Spleen (tissue), 11 donors: ENCODE measurements around the gene SCN1B. TPM values are rescaled to one million over a fixed set of nuclear protein-coding genes. Genes with fewer than 3 reads are reported as not detected.

ENCODE experiments used
- DNase-seq: peaks from one replicate; pipeline ENCODE4 v3.0.0-alpha.2; 2020
- H3K27ac ChIP-seq, 8 donors: fragments of 200-600 bp; sonication (generic) in 7 of 8; 1 replicate in 4 of 8; 2 replicates in 4 of 8; pipeline versions ENCODE4 v1.5.0 to v1.8.0; 2016 to 2021; ENCODE audit warnings: inconsistent platforms in 4 of 8, mild to moderate bottlenecking in 4 of 8, moderate library complexity in 1 of 8
- H3K27me3 ChIP-seq, 7 donors: fragments of 200-600 bp; sonication (generic) in 6 of 7; replicated peaks in 1 of 7; 1 replicate in 4 of 7; 2 replicates in 3 of 7; pipeline versions ENCODE4 v1.5.0 to v1.8.0; 2016 to 2021; ENCODE audit warnings: inconsistent platforms in 3 of 7, mild to moderate bottlenecking in 1 of 7
- H3K36me3 ChIP-seq, 6 donors: fragments of 200-600 bp; sonication (generic) in 5 of 6; 1 replicate in 4 of 6; 2 replicates in 2 of 6; pipeline versions ENCODE4 v1.5.0 to v1.8.0; 2016 to 2021; ENCODE audit warnings: inconsistent platforms in 2 of 6
- H3K4me1 ChIP-seq, 6 donors: fragments of 200-600 bp; sonication (generic) in 5 of 6; 1 replicate in 3 of 6; 2 replicates in 3 of 6; pipeline versions ENCODE4 v1.5.0 to v1.8.0; 2016 to 2021; ENCODE audit warnings: inconsistent platforms in 3 of 6
- H3K4me3 ChIP-seq, 8 donors: fragments of 200-600 bp; sonication (generic) in 7 of 8; 1 replicate in 4 of 8; 2 replicates in 4 of 8; pipeline versions ENCODE4 v1.5.0 to v1.8.0; 2016 to 2021; ENCODE audit warnings: inconsistent platforms in 4 of 8, mild to moderate bottlenecking in 4 of 8, moderate library complexity in 2 of 8
- H3K9me3 ChIP-seq, 8 donors: fragments of 200-600 bp; sonication (generic) in 7 of 8; 1 replicate in 4 of 8; 2 replicates in 4 of 8; pipeline versions ENCODE4 v1.5.0 to v1.8.0; 2016 to 2021; ENCODE audit warnings: inconsistent platforms in 4 of 8
- CTCF ChIP-seq, 11 experiments: fragments of 200-600 bp in 7 of 11; fragments of 450-650 bp in 4 of 11; sonication (generic) in 4 of 11; IDR thresholded peaks in 8 of 11; conservative IDR thresholded peaks in 3 of 11; 1 replicate in 7 of 11; 2 replicates in 4 of 11; pipeline versions ENCODE4 v1.4.0 to v1.8.0; 2016 to 2021; ENCODE audit warnings: antibody characterized with exemption in 11 of 11, inconsistent platforms in 4 of 11, mild to moderate bottlenecking in 1 of 11
- POLR2A ChIP-seq, 3 donors: fragments of 450-650 bp; IDR thresholded peaks; one replicate each; pipeline ENCODE4 v1.5.1; 2017; ENCODE audit warnings: antibody characterized with exemption in 3 of 3, mild to moderate bottlenecking in 1 of 3
- POLR2AphosphoS5 ChIP-seq, 3 donors: sonication (generic); formaldehyde crosslinking; IDR thresholded peaks; one replicate each; pipeline ENCODE4 v1.5.1; 2017; ENCODE audit warnings: antibody characterized with exemption in 3 of 3
- WGBS, 5 donors: extraction: QIAGEN DNeasy Blood & Tissue Kit in 3 of 5; methylation state at CpG; one replicate each; pipeline versions ENCODE4 v1.1.5 to v1.1.7; 2013 to 2018; 5-methylcytosine and 5-hydroxymethylcytosine counted together
- intact Hi-C: fragments of 100-400 bp; cut with DNase I; formaldehyde crosslinking; loops from one replicate; pipeline ENCODE4 v1.15.0; 2023; ENCODE audit warnings: low total_unique reads
- polyA plus RNA-seq, 3 donors: library from polyadenylated mRNA; stranded (reverse); fragments of 200-250 nt; gene quantifications; one replicate each; pipeline ENCODE4 v1.2.1, GENCODE V29; 2013
- total RNA-seq, 7 donors: library from RNA; depleted of rRNA in 3 of 7; stranded (reverse); fragments of >200 nt in 3 of 7; fragmentation: NEBNext Ultra II Directional in 4 of 7; extraction: Animal tissue kit (Norgen Biotek cat#: 25700) in 4 of 7; gene quantifications; one replicate each; pipeline versions ENCODE4 v1.1.0 to v1.2.1, GENCODE V29; 2016 to 2021
- donor health status: healthy with polysubstance abuse.
- donor health status: DM: no; HTN: no; CAD: no; lungs with moderate emphysema.
- donor health status: DM: no; HTN: no; CAD: no.
- donor health status: Bipolar disorder and iron deficiency.
- donor health status: healthy.
- donor health status: DM: no; HTN: no; CAD: no.
- donor health status: DM: yes; HTN: yes; CAD: no.

The SCN1B gene
- total and polyA plus RNA-seq, 10 donors, result 3.7 to 28.1 (median 13.1) TPM

GRCh38 chr19:34999498-35000337 lies 30.6 kb upstream of the SCN1B start, which contains the start of gene GRAMD1A:
GRAMD1A (plus strand) TSS chr19:35000323; CDS start chr19:35000479, 156 bp downstream.
- intact Hi-C loops, result no loop called here
- H3K4me1 ChIP-seq, result peaks cover 70 to 95% (median 89%) of the 10 kb centered on the region in 6 donors
- TF ChIP-seq POLR2A (IDR thresholded peaks at IDR 0.05) (peak in 1 of 3 donors; percentile 50), CTCF (IDR thresholded peaks at IDR 0.05 in 8 of 11, conservative IDR thresholded peaks at IDR 0.05 in 3 of 11) (peak in 1 of 11 experiments; percentile 5), POLR2AphosphoS5 (IDR thresholded peaks at IDR 0.05) (peak; percentile 91 to 93 (median 92))
- H3K27me3 ChIP-seq, result no peaks in the 10 kb centered on the region
- 2 to 6% (median 4%) methylated on average over 30 to 42 of the region's 45 CpGs for WGBS, 5 donors
- H3K27ac ChIP-seq, result peak within 1 kb of the TSS; percentile 90 to 99 (median 98)
- peak within 1 kb of the TSS; percentile 61 to 97 (median 90) for H3K4me3 ChIP-seq
- peak; percentile 98 for DNase-seq
- peaks cover 0 to 17% (median 0%) of the 10 kb centered on the region in 6 donors for H3K36me3 ChIP-seq
- H3K9me3 ChIP-seq, result no peaks in the 10 kb centered on the region

GRCh38 chr19:35000338-35000646 lies 30.0 kb upstream of the SCN1B start:
- no peak for TF ChIP-seq CTCF (IDR thresholded peaks at IDR 0.05 in 8 of 11, conservative IDR thresholded peaks at IDR 0.05 in 3 of 11)
- no peak for TF ChIP-seq POLR2A (IDR thresholded peaks at IDR 0.05)
- no peak for TF ChIP-seq POLR2AphosphoS5 (IDR thresholded peaks at IDR 0.05)
- H3K27me3 ChIP-seq, result no peaks in the 10 kb centered on the region
- H3K9me3 ChIP-seq, result no peaks in the 10 kb centered on the region
- WGBS, 5 donors, result 0 to 1% (median 0%) methylated on average over 1 to 37 of the region's 37 CpGs
- intact Hi-C loops, result no loop called here
- H3K4me3 ChIP-seq, result peak overlapping the region; percentile 61 to 97 (median 90)
- H3K36me3 ChIP-seq, result peaks cover 0 to 23% (median 0%) of the 10 kb centered on the region in 6 donors
- peak overlapping the region; percentile 90 to 99 (median 98) for H3K27ac ChIP-seq
- no peak for DNase-seq
- H3K4me1 ChIP-seq, result peaks cover 70 to 95% (median 87%) of the 10 kb centered on the region in 6 donors

- Histone ChIP-seq H3K27me3 (no peaks in the 10 kb centered on the region), H3K4me1 (peaks cover 65 to 95% (median 85%) of the 10 kb centered on the region in 6 donors), H3K36me3 (peaks cover 0 to 29% (median 5%) of the 10 kb centered on the region in 6 donors), H3K9me3 (no peaks in the 10 kb centered on the region), H3K27ac (peak overlapping the region; percentile 90 to 99 (median 98)), H3K4me3 (peak overlapping the region; percentile 61 to 97 (median 90))
- intact Hi-C loops, result no loop called here
- WGBS, 5 donors, result 2 to 5% (median 2%) methylated on average over 22 to 46 of the region's 46 CpGs
- DNase-seq, result peak; percentile 90
- TF ChIP-seq CTCF (IDR thresholded peaks at IDR 0.05 in 8 of 11, conservative IDR thresholded peaks at IDR 0.05 in 3 of 11), result peak in 1 of 11 experiments; percentile 7
- TF ChIP-seq POLR2A (IDR thresholded peaks at IDR 0.05), result no peak
- peak; percentile 47 to 69 (median 47) for TF ChIP-seq POLR2AphosphoS5 (IDR thresholded peaks at IDR 0.05)
Measured at GRCh38 chr19:35000647-35001501, 29.4 kb upstream of the SCN1B start.
